HEK293T (cell line): ENCODE data around the gene PDE6A.

ENCODE experiments used
- ARNT ChIP-seq: fragments of 450-650 bp; IDR thresholded peaks from 2 replicates; pipeline ENCODE4 v1.6.1; 2017; ENCODE audit warnings: mild to moderate bottlenecking
- BHLHE40 ChIP-seq: fragments of 450-650 bp; IDR thresholded peaks from 2 replicates; pipeline ENCODE4 v1.6.1; 2016; ENCODE audit warnings: mild to moderate bottlenecking, moderate library complexity, borderline replicate concordance
- CTBP1 ChIP-seq: fragments of 450-650 bp; IDR thresholded peaks from 2 replicates; pipeline ENCODE4 v1.6.1; 2016; ENCODE audit warnings: borderline replicate concordance
- ELF4 ChIP-seq: fragments of 450-650 bp; IDR thresholded peaks from 2 replicates; pipeline ENCODE4 v1.6.1; 2017; ENCODE audit warnings: antibody characterized with exemption
- FOXA1 ChIP-seq: fragments of 450-650 bp; IDR thresholded peaks from 2 replicates; pipeline ENCODE4 v1.6.1; 2016; ENCODE audit warnings: mild to moderate bottlenecking
- FOXK2 ChIP-seq: fragments of 450-650 bp; IDR thresholded peaks from 2 replicates; pipeline ENCODE4 v1.6.1; 2016; ENCODE audit warnings: mild to moderate bottlenecking
- L3MBTL2 ChIP-seq: fragments of 450-650 bp; conservative IDR thresholded peaks from 2 replicates; pipeline ENCODE4 v1.6.1; 2016; ENCODE audit warnings: mild to moderate bottlenecking
- LEF1 ChIP-seq: fragments of 450-650 bp; IDR thresholded peaks from 2 replicates; pipeline ENCODE4 v1.6.1; 2017; ENCODE audit warnings: mild to moderate bottlenecking, borderline replicate concordance
- SP1 ChIP-seq: fragments of 450-650 bp; IDR thresholded peaks from 2 replicates; pipeline ENCODE4 v1.6.1; 2017
- SUZ12 ChIP-seq: fragments of 450-650 bp; IDR thresholded peaks from 2 replicates; pipeline ENCODE4 v1.6.1; 2016; ENCODE audit warnings: mild to moderate bottlenecking
- TARDBP ChIP-seq: fragments of 450-650 bp; IDR thresholded peaks from 2 replicates; pipeline ENCODE4 v1.6.1; 2016
- ZNF384 ChIP-seq: fragments of 450-650 bp; IDR thresholded peaks from 2 replicates; pipeline ENCODE4 v1.6.1; 2016

- TF ChIP-seq BHLHE40: no peak
- TF ChIP-seq FOXK2: no peak
- TF ChIP-seq SUZ12: no peak
- no peak for TF ChIP-seq SP1
- no peak for TF ChIP-seq L3MBTL2
- TF ChIP-seq ZNF384: no peak
- no peak for TF ChIP-seq ARNT
- no peak for TF ChIP-seq ELF4
- no peak for TF ChIP-seq CTBP1
- TF ChIP-seq TARDBP: no peak
- no peak for TF ChIP-seq LEF1
- no peak for TF ChIP-seq FOXA1
Measured at GRCh38 chr5:149963729-149964128, 19.1 kb upstream of the PDE6A start.
